ENCODE data around the gene TNIP2.

TNIP2 gene

GRCh38 chr4:2800691-2801596 lies 44.8 kb upstream of the TNIP2 start:
- no peak overlapping the region for H3K4me3 ChIP-seq (replicated peaks; ENCODE audit: low read depth, low read length)
- TF ChIP-seq, protein P1, sequence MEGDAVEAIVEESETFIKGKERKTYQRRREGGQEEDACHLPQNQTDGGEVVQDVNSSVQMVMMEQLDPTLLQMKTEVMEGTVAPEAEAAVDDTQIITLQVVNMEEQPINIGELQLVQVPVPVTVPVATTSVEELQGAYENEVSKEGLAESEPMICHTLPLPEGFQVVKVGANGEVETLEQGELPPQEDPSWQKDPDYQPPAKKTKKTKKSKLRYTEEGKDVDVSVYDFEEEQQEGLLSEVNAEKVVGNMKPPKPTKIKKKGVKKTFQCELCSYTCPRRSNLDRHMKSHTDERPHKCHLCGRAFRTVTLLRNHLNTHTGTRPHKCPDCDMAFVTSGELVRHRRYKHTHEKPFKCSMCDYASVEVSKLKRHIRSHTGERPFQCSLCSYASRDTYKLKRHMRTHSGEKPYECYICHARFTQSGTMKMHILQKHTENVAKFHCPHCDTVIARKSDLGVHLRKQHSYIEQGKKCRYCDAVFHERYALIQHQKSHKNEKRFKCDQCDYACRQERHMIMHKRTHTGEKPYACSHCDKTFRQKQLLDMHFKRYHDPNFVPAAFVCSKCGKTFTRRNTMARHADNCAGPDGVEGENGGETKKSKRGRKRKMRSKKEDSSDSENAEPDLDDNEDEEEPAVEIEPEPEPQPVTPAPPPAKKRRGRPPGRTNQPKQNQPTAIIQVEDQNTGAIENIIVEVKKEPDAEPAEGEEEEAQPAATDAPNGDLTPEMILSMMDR (IDR thresholded peaks at IDR 0.05; ENCODE audit: low read length, missing control alignments): no peak
- peak; percentile 86 for DNase-seq (ENCODE audit: low read depth)

DNA sequence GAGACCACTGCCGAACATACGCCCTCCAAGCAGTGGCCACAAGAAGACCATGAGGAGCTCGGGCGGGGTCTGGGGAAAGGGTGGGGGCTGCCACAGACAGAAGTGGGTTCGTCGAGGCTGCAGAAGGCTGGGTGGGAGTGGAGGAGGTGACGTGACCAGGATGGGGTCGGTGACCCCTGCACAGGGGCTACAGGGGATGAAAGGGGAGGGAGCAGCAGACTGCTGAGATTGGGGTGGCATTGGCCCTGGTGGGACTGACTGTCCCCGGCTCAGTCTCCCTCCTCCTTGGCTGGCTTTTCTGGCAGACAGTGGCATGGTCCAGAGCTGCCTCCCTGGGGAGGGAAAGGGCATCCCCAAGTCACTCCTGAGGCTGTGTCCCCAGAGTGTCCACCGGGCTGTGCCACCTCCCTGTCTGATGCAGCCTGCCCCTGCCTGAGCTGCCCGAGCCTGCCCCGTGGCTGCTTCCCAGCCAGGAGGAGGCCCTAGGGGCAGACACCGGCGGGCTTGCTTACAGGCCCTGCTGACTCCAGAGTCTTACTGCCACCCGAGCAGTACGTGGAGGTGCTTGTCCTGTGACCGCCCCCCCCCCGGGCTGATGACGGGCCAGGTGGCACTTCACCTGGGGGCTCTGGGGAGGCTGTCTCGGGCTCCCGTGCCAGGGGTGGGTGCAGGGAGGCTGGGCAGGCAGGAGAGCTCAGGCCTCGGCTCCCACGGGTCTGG lies 44.0 kb upstream of the TNIP2 start:
- TF ChIP-seq, protein P1 (IDR thresholded peaks at IDR 0.05; ENCODE audit: low read length, missing control alignments): no peak
- DNase-seq (ENCODE audit: low read depth): no peak
- H3K4me3 ChIP-seq (replicated peaks; ENCODE audit: low read depth, low read length): no peak overlapping the region

DNA sequence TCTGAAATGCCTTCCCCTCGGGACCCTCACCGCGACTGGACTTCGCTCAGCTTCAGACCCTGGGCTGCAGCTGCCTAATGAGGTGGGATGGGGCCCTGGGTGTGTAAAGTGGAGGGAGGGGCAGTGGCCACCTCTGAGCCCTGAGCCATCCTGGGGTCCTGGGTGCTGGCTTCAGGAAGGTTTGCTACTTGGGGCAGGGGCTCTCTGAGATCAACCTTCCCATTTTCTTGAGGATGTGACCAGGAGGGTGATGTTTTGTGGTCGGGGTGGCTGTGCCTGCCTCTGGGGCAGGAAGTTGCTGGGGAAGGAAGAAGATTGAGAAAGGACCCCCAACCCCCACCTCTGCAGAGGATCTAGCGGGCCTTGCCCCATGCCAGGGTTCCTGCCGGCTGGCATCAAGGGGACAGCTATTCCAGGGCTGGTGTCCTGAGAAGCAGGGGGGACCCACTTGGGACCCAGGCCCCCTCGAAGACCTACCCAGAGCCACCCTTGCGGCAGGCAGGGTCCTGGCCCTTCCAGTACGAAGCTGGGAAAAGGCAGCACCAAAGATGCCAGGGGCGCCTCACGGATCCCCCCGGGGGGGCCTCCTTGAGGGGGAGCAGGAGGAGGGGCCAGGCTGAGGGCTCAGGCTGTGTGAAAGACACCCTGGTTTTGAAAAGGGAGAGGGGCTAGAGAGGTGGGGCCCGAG lies 43.2 kb upstream of the TNIP2 start:
- no peak overlapping the region for H3K4me3 ChIP-seq (replicated peaks; ENCODE audit: low read depth, low read length)
- no peak for DNase-seq (ENCODE audit: low read depth)
- TF ChIP-seq, protein P1 (IDR thresholded peaks at IDR 0.05; ENCODE audit: low read length, missing control alignments): no peak

- DNase-seq (ENCODE audit: low read depth): peak; percentile 60
- H3K4me3 ChIP-seq (replicated peaks; ENCODE audit: low read depth, low read length): no peak overlapping the region
- TF ChIP-seq, protein P1 (IDR thresholded peaks at IDR 0.05; ENCODE audit: low read length, missing control alignments): no peak
These were observed 42.5 kb upstream of the TNIP2 start for GRCh38 chr4:2798399-2799223.

DNA sequence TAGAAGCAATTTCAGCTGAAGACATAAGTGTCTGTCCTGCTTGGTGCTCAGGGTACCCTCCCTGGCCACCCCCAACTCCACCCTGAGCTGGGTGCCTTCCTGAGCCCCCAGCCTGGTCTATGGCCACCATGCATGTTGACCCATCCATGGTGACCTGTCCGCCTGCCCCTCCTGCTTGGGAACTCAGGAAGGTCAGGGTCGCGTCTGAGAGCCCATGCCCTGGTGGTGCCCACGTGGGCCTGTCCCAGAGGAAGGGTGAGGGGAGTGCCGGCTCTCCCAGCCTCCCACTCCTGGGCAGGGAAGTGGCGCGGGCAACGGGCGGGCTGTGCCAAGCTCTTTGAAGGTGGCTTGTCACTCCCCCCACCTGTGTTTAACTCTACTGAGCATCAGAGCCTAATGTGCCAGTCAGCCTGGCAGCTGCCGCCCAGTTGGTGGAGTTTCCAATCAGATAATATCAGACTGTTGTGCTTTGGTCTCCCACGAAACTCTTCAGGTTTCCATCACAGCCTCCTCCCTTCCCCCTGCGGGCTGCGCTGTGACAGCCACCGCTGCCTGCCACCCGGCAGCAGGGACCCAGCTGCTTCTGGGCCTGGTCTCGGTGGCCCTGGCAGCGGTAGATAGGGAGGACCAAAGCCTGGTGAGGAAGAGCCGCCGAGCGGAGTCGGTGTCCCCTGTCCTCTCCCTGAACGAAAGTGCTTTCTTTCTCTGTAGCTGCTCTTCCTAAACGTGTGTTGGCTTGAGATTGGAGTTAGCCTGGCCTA lies 41.6 kb upstream of the TNIP2 start:
- TF ChIP-seq, protein P1 (IDR thresholded peaks at IDR 0.05; ENCODE audit: low read length, missing control alignments): no peak
- DNase-seq (ENCODE audit: low read depth): no peak
- no peak overlapping the region for H3K4me3 ChIP-seq (replicated peaks; ENCODE audit: low read depth, low read length)

Measured in fibroblast of pulmonary artery (primary cell).